HepG2 (cell line): ENCODE data around the gene NOXO1. TPM values are rescaled to one million over a fixed set of nuclear protein-coding genes. Genes with fewer than 3 reads are reported as not detected.
A peak's percentile ranks its signal among the peaks of the same experiment; 100 is the strongest.

Experiments
- BCL6 ChIP-seq: IDR thresholded peaks from 2 replicates; pipeline ENCODE4 v1.6.1; 2016; ENCODE audit warnings: missing genetic modification reagents, missing compliant biosample characterization
- HMGXB3 ChIP-seq: sonication (generic); formaldehyde crosslinking; IDR thresholded peaks from 2 replicates; pipeline ENCODE4 v1.4.0; 2020; ENCODE audit warnings: missing genetic modification reagents, borderline replicate concordance
- HMGXB4 ChIP-seq, 2 experiments: sonication (generic) in 1 of 2; formaldehyde crosslinking in 1 of 2; IDR thresholded peaks; 2 replicates each; pipeline versions ENCODE4 v1.4.0 to v1.6.1; 2018 to 2020; ENCODE audit warnings: missing genetic modification reagents in 2 of 2, borderline replicate concordance in 1 of 2, low read depth in 1 of 2, mild to moderate bottlenecking in 1 of 2, missing biosample characterization in 1 of 2
- HNF4G ChIP-seq, 2 experiments: sonication (generic) in 1 of 2; formaldehyde crosslinking in 1 of 2; IDR thresholded peaks; 2 replicates each; pipeline versions ENCODE4 v1.4.0 to v1.6.1; 2011 to 2020; ENCODE audit warnings: borderline replicate concordance in 2 of 2, low read depth in 2 of 2, mild to moderate bottlenecking in 2 of 2, low read length in 1 of 2, missing genetic modification reagents in 1 of 2, moderate library complexity in 1 of 2
- MAX ChIP-seq: IDR thresholded peaks from 2 replicates; pipeline ENCODE4 v1.6.1; 2012; ENCODE audit warnings: inconsistent platforms
- MXD4 ChIP-seq: IDR thresholded peaks from 2 replicates; pipeline ENCODE4 v1.6.1; 2016; ENCODE audit warnings: mild to moderate bottlenecking, missing biosample characterization, missing genetic modification reagents
- NKX3-1 ChIP-seq: sonication (generic); formaldehyde crosslinking; IDR thresholded peaks from 2 replicates; pipeline ENCODE4 v1.5.0; 2020; ENCODE audit warnings: missing genetic modification reagents
- RFXANK ChIP-seq: IDR thresholded peaks from 2 replicates; pipeline ENCODE4 v1.6.1; 2016
- SRSF1 ChIP-seq: fragments of 200-400 bp; formaldehyde crosslinking; optimal IDR thresholded peaks from 2 replicates; pipeline ENCODE3; 2017; ENCODE audit warnings: mild to moderate bottlenecking, low read depth, low read length, moderate library complexity
- TAF15 ChIP-seq: fragments of 200-400 bp; formaldehyde crosslinking; IDR thresholded peaks from one replicate; pipeline ENCODE4 v1.6.1; 2018; ENCODE audit warnings: mild to moderate bottlenecking, low read depth, low read length; ENCODE audit not compliant: poor library complexity, severe bottlenecking
- TSC22D2 ChIP-seq: sonication (generic); formaldehyde crosslinking; IDR thresholded peaks from 2 replicates; pipeline ENCODE4 v1.5.1; 2020; ENCODE audit warnings: missing genetic modification reagents, mild to moderate bottlenecking, borderline replicate concordance
- ZNF484 ChIP-seq: sonication (generic); formaldehyde crosslinking; IDR thresholded peaks from 2 replicates; pipeline ENCODE4 v1.5.1; 2020; ENCODE audit warnings: mild to moderate bottlenecking, low read depth, missing genetic modification reagents, borderline replicate concordance
- ZNF556 ChIP-seq: sonication (generic); formaldehyde crosslinking; IDR thresholded peaks from 2 replicates; pipeline ENCODE4 v1.4.0; 2020; ENCODE audit warnings: mild to moderate bottlenecking, missing genetic modification reagents, borderline replicate concordance
- ZNF691 ChIP-seq: sonication (generic); formaldehyde crosslinking; IDR thresholded peaks from 2 replicates; pipeline ENCODE4 v1.4.0; 2020; ENCODE audit warnings: missing genetic modification reagents, low read depth, mild to moderate bottlenecking, borderline replicate concordance
- ZNF792 ChIP-seq: IDR thresholded peaks from 2 replicates; pipeline ENCODE4 v1.6.1; 2016
- polyA plus RNA-seq, 8 experiments: library from polyadenylated mRNA; depleted of rRNA in 3 of 8; stranded (reverse) in 7 of 8; unstranded in 1 of 8; fragments of >200 nt; fragmentation: Illumina TruSeq in 4 of 8; extraction: Trizol in 4 of 8; gene quantifications; 2 replicates each; pipeline versions ENCODE4 v1.2.1 to v1.2.3, GENCODE V29; 2011 to 2016; ENCODE audit warnings: low read depth in 4 of 8, missing spikeins in 1 of 8, mixed read lengths in 1 of 8; ENCODE audit not compliant: insufficient read depth in 1 of 8
- total RNA-seq, 5 experiments: library from RNA; depleted of rRNA; stranded (reverse); fragments of >200 nt; fragmentation: Illumina TruSeq; extraction: Trizol; gene quantifications; 2 replicates each; pipeline ENCODE4 v1.2.3, GENCODE V29; 2016; ENCODE audit warnings: low read depth in 1 of 5
- TF ChIP-seq, protein P1 (sequence below): sonication (generic); formaldehyde crosslinking; conservative IDR thresholded peaks from 2 replicates; pipeline ENCODE4 v1.4.0; 2020; ENCODE audit warnings: missing genetic modification reagents
- TF ChIP-seq, protein P2 (sequence below): sonication (generic); IDR thresholded peaks from 2 replicates; pipeline ENCODE4 v1.6.1; 2016; ENCODE audit warnings: low read depth, borderline replicate concordance

NOXO1 gene
- total and polyA plus RNA-seq, 2 of the 13 experiments (the other 11 are each of a cell fraction or from before 2014, with no cell fraction given): 0.69 to 1.4 TPM

GRCh38 chr16:1983544-1984346 is 2.5 kb upstream of the NOXO1 start, which contains the start of gene GFER (continued):
- TF ChIP-seq BCL6 (CRISPR knock-in tag) (peak; percentile 40), SRSF1 (no peak), MXD4 (CRISPR knock-in tag) (peak; percentile 50; the same call in 1 of the 2 replicates), HNF4G (IDR thresholded peaks at IDR 0.05; ENCODE audit: borderline replicate concordance, low read depth, low read length) (peak; percentile 11; the same call in 1 of the 2 replicates), HNF4G (CRISPR knock-in tag; IDR thresholded peaks at IDR 0.05; ENCODE audit: borderline replicate concordance, low read depth) (peak; percentile 38; the same call in 1 of the 2 replicates), ZNF484 (CRISPR knock-in tag) (no peak; the same call in 1 of the 2 replicates), ZNF556 (CRISPR knock-in tag) (0 out of 2 replicates have a peak, but pooled peaks have one; percentile 19), MAX (peak; percentile 35), RFXANK (CRISPR knock-in tag) (no peak), TAF15 (peak; percentile 28), HMGXB4 (CRISPR knock-in tag; IDR thresholded peaks at IDR 0.05; ENCODE audit: borderline replicate concordance in 1 of 2, low read depth in 1 of 2) (peak; percentile 67 to 78; a peak in 3 of 4 replicates), ZNF792 (no peak), NKX3-1 (CRISPR knock-in tag) (no peak), HMGXB3 (CRISPR knock-in tag) (no peak; the same call in 1 of the 2 replicates), ZNF691 (CRISPR knock-in tag) (no peak; the same call in 1 of the 2 replicates), TSC22D2 (no peak)
- TF ChIP-seq, protein P1, sequence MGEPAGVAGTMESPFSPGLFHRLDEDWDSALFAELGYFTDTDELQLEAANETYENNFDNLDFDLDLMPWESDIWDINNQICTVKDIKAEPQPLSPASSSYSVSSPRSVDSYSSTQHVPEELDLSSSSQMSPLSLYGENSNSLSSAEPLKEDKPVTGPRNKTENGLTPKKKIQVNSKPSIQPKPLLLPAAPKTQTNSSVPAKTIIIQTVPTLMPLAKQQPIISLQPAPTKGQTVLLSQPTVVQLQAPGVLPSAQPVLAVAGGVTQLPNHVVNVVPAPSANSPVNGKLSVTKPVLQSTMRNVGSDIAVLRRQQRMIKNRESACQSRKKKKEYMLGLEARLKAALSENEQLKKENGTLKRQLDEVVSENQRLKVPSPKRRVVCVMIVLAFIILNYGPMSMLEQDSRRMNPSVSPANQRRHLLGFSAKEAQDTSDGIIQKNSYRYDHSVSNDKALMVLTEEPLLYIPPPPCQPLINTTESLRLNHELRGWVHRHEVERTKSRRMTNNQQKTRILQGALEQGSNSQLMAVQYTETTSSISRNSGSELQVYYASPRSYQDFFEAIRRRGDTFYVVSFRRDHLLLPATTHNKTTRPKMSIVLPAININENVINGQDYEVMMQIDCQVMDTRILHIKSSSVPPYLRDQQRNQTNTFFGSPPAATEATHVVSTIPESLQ (CRISPR knock-in tag): no peak
- TF ChIP-seq, protein P2, sequence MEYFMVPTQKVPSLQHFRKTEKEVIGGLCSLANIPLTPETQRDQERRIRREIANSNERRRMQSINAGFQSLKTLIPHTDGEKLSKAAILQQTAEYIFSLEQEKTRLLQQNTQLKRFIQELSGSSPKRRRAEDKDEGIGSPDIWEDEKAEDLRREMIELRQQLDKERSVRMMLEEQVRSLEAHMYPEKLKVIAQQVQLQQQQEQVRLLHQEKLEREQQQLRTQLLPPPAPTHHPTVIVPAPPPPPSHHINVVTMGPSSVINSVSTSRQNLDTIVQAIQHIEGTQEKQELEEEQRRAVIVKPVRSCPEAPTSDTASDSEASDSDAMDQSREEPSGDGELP: no peak
